GM18858 (cell line): ENCODE results near the gene HSPA2.
"Not testable (repeated sequence)": the region's sequence is repeated elsewhere in the genome, so short reads cannot be mapped to it uniquely, and the experiment has no call there.

Experiments
- ATAC-seq: cut with Tn5 transposase; IDR thresholded peaks from one replicate; pipeline ENCODE4 v1.9.1; 2021; ENCODE audit not compliant: unreplicated experiment

HSPA2 gene

DNA sequence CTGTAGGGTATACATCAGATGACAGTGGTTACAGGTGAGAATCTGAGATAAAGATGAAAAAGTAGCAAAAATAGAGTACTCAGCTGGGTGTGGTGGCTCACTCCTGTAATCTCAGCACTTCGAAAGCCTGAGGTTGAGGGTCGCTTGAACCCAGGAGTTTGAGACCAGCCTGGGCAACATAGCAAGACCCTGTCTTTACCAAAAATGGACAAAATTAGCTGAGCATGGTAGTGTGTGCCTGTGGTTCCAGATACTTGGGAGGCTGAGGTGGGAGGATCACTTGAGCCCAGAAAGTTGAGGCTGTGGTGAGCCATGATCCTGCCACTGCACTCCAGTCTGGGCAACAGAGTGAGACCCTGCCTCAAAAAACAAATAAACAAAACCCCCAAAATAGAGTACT, 17.7 kb downstream of the HSPA2 start:
- ATAC-seq = not testable (repeated sequence)

DNA sequence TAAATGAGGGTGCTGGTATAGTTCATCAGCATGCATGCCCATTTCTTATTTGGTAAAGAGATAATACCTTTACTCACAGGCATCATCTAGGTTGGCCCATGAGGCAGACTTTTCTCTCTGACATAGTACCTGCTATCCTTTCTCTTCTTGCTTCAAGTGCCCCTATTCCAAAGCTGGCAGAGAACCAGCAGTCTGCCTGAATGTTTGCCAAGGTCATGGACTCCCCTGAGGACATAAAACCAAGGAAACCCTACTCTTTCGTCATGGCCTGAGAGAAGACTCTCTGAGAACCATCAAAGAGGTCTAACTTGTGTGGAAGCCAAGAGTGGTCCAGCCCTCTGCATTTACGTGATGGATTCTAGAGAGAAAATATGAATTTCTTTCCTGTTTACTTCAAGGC, 21.1 kb downstream of the HSPA2 start:
- no peak for ATAC-seq

DNA sequence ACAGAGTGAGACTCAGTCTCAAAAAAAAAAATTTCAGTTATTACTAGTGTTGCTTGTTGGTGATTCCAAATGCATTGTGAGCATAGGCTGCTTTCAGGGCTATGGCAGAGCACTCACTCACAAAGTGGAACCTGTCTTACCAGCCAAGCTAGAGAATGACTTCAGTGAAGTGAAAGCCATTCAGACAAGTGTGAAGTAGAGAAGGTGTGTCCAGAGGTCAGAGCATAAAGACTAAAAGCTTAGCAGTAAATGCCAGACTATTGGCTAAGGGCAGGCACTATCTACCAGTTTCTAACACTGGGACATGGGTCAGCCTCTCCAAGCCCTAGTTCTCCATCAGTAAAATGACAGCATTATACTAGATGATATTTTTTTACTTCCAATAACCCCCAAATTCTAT, 21.9 kb downstream of the HSPA2 start:
- ATAC-seq = no peak

DNA sequence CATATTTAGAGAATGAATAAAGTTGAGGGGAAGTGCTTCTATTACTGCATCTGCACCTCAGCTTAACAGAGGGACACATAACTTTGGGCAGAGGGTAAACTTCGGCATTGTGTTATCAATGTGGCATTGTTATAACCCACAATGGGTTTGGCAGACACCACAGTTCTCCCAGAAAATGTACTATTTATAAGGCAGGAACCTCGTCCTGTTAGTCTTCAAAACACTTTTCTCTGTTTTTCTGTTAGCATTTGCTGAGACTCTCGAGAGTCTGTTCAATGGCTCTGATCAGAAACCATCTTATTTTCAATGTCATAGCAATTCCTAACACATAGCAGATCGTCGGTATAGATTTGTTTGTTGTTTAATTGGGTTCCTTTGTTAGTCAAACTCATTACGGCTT, 23.2 kb downstream of the HSPA2 start:
- ATAC-seq = no peak

DNA sequence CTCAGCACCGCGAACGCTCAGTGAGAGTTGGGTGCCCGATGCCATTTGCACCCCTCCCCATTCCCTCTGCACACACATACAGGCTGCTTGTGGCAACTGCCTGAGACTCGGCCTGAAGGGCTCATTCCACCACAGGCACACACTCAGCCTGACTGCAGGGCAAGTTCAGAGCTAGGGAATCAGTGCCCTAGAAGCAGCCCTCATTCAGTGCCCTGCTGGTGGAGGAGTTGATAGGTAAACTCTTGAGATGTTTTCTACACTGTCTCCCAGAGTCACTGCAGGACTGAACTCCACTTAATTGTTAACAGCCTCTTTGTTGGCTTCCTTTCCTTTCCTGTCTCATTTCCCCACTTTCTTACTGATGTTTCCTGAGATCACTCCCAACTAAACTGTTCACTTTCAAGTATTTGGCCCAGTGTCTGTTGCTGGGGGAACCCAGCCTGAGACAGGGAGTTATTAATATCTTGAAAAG, 26.1 kb downstream of the HSPA2 start:
- no peak for ATAC-seq

DNA sequence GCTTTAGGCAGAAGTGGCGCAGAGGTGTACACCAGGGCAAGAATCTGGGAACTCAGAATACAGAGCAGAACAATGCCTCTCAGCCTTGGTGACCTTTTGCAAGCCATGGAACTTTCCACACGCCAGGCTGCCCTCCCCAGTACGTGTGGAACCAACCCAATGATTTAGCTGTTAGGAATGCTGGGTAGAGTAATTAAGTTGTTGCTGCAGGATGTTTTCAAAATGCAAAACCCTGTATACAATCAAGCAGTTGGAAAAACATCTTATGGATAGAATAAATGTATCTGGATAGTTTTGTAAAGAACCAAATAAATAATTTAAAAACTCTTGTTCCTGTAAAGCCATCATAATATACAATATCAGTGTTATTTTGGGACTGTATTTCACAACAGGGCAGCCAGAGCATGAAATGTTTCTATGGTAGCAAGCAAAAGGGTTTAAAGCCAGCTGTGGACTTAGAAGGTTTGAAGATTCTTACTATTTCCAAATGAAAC, 28.6 kb downstream of the HSPA2 start:
- no peak for ATAC-seq

DNA sequence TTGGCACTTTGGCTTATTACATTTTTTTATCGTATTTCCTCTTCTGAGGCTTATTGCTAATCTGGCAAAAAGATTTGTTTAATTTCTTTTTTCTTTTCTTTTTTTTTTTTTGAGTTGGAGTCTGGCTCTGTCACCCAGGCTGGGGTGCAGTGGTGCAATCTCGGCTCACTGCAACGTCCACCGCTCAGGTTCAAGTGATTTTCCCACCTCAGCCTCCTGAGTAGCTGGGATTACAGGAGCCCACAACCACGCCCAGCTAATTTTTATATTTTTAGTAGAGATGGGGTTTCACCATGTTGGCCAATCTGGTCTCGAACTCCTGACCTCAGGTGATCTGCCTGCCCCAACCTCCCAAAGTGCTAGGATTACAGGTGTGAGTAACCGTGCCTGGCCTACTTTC, 29.1 kb downstream of the HSPA2 start:
- ATAC-seq = not testable (repeated sequence)

DNA sequence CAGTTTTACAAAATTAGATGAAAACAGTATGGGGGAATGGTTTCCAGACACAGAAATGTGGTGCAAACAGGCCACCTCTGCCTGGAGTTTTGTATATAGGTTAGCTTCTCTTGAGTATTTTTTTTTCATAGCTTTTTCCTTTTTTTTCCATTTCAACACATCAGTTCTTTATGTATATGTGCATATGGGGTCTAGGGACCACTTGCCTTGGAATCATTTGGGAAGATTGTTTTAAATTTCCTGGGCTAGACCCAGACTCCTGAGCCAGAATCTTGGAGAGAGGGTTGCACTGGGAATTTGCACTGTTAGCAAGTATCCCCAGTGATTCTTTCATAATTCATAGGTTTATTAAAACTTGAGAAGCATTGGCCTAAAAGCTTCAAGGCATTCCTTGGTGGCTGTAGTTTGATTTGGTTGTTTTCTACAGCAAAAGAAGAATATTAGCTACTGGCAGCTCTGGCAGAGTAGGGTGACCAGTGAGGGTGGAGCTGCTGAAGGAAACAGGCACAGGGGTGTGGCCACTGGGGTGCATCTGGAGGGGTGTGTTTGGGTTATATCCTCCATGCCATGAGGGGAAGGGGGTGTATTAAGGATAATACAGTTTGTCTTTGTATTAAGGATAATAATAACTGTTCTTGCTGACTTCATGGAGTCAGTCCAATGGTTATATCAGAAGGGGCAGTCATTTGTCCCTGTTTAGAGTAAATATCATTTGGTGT, 32.0 kb downstream of the HSPA2 start:
- ATAC-seq = no peak

DNA sequence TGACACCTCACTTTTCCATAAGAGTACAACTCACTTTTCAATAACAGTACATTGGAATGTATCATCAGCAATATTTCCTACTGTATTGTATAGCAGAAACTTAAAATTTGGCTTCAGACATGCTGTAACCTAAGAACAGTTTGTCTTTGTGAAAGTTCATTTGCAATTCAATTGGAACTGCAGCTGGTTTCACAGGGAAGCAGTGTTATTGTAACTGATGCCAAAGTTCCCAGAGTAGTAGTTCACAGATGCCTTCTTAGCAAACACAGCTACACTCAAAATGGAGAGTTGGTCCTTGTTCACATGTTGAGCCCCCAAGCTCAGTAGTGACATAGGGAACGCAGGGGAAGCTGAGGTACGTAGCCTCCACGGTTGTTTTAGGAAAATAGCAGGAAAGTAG, 32.6 kb downstream of the HSPA2 start:
- no peak for ATAC-seq

DNA sequence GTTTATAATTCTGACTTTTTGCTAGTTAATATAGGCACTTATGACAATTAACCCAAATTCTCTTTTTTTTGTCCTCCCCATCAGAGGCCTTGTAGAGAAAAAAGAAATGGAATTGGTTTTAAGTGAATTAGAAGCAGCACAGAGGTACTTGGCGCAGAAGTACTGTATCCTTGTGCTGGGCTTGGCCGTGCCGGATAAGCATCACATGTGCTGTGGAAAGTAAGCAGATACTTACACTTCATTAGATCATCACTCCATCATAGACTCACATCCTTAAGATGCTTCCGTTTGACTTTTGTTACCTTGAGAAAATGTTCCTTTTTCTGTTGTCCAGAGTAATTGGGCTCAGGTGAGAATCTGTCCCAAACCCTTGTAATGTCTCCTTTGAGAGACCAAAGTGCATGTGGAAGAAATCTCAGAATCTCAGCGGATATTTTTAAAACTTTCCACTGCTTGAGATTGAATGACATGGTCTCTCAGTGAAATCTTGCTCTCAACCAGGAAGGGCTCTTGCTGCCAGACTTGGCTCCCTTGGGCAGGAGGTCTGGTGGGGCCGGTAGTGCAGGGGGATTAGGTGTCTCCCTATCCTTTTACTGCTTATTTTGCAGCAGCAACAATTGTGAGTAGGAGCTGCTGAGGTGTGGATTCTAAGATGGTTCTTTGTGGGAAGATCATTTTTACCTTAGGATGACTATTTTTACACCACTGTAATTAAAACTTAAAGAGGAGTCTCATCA, 34.0 kb downstream of the HSPA2 start:
- no peak for ATAC-seq

DNA sequence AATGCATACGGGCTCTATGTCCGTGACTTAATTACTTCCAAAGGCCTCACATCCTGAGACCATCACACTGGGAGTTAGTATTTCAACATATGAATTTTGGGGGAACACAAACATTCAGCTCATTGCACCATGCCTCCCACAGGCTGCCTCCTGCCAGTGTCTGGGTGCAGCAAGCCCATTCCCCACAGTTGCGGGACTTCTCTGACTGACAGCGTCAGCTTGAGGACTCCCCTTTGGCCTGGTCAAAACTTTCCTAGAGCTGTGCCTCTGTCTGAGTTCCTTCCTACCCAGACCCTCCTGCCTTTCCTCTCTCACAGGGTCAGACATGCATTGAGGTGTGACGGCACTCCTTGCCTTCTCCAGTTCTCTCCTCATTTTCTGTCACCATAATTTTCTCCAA, 36.7 kb downstream of the HSPA2 start:
- no peak for ATAC-seq

DNA sequence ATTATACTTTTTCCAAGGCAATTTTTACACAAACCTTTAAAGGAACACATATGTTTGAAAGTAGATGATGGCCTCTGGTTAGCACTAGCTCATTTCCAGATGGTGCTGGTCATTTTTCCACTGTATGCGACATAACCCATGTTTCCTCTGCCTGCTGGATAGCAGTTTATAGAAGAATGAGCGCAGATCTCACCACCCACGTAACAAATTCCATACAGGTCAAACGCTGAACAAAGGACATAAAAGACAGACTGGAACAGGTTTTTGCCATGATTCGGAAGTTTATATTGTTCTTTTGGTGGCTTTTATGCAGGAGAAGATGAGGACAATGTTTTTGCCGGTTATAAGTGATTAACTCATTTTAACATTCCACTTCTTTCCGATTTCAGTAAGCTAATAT, 39.9 kb downstream of the HSPA2 start:
- no peak for ATAC-seq

DNA sequence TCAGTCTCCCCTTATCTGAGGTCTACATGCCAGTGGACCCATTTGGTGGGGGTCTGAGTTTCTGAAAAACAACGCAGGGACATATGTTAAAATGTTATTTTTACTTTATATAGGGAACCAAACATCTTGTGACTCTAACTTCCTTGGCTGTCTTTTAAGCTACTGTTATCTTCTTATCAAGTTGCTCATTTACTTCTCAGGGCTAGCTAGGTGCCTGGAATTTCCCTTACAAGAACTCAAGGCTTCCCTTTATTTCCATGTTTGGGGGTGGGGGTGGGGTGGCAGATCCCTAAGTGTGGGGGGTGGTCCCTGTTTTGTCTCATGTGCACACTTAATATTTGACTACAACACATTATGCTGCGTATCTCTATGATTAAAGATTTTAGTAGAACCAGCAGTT, 40.8 kb downstream of the HSPA2 start:
- ATAC-seq = no peak

DNA sequence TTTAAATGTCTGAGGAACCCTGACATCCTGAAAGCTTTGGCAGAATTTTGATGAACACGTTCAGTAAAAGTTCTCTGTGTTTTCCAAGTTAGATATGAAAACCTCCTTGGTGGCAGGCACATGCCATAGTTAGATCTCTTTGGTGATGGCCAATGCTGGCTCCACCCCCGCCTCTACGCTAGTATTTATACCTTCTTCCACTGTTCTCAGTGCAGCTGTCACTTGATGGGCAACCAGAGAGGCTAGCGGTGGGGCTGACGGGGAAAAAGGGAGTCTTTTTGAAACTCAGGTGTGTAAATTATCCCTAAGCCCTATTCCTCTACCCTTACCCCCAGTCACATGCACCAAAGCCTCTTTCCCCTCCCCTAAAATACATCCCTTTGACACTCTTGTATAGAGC, 41.3 kb downstream of the HSPA2 start:
- ATAC-seq = no peak

DNA sequence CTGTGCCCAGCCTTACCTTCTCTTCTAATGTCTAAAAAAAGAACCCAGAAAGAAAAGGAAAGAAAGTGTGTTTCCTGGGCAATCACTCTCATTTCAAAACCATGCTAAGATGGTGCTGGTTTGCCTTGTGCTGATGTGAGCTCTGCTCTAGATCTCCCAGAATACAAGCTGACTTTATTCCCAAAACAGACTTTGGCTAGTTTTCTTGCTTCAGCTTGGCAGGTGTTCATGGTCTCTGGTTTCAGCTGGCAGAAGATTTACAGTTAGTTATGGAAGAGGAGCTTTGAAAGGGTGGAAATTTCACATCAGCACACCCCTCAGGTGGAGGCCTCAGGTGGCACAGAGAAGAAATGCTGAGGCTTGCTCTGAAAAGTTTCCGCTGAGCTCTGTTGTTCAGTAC, 43.6 kb downstream of the HSPA2 start:
- no peak for ATAC-seq

DNA sequence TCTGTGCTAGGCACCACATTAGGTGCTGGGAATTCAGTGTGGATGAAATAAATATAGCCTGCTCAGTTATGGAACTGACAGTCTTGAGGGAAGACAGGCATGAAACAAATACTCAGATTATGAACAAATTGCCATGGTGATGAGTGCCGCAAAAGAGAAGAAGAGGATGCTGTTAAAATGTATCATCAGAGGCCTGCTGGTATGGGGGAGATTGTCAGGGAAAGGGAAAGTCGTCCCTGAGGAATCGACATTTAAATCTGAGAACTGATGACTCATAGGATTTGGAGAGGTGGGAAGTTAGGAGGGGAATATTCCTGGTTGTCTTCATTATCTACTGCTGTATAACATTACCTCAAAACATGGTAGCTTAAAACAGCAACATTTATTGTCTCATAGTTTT, 51.3 kb downstream of the HSPA2 start:
- ATAC-seq = no peak
